NCI-H2196 (cell line): ENCODE results near the gene PRDM12.

Source experiments
- DNase-seq: peaks from one replicate; lab custom pipeline; 2025; ENCODE audit not compliant: unreplicated experiment; lab: John Stamatoyannopoulos, UW

The PRDM12 gene

DNA sequence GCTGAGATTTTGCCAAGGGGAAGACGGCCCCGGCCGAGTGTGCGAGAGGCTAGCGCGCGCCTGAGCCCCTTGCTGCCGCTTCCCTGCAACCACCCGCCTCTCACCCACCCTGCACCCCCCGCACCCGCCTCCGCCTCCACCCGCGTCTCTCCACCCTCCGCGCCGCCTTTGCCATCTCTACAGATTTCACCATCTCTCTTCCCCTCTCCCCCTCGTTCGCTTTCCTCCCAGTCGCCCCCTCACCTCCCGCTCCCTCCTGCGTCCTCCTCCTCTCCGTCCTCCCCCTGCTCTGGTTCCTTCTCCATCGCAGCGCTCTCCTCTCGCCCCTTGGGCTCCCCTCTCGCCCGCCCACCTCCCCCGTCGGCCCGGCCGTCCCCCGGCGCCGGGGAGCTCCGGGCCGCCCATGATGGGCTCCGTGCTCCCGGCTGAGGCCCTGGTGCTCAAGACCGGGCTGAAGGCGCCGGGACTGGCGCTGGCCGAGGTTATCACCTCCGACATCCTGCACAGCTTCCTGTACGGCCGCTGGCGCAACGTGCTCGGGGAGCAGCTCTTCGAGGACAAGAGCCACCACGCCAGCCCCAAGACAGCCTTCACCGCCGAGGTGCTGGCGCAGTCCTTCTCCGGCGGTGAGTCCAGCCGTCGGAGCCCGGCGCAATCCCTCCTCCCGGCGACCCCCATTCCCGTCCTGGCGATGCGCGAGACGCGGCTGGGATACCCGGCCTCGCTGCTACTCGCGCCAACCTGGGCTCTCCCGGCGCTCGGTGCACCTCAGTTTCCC, at the start of gene PRDM12:
TSS of gene PRDM12 (plus strand) at position 344 of the 778 bp plus-strand sequence. CDS start at position 404, 60 bp downstream.
- no peak for DNase-seq

DNA sequence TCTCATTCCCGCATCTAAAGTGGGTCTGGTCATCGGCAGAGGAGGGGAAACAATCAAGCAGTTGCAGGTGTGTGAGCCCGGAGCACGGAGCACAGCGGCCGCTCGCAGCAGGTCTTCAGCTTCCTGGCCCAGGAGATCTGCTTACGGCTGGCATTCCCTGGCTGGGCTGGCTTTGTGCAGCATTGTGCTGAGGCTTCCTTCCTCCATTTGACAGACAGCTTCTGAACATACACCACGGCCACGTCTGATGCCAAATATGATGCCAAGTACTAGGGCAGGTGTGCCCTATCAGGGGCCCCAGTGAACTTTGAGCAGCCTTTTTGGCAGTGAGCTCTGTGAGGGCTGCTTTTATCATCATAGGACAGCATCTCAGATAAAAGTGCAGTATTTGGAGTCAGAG, 47.9 kb upstream of the PRDM12 start:
- no peak for DNase-seq

DNA sequence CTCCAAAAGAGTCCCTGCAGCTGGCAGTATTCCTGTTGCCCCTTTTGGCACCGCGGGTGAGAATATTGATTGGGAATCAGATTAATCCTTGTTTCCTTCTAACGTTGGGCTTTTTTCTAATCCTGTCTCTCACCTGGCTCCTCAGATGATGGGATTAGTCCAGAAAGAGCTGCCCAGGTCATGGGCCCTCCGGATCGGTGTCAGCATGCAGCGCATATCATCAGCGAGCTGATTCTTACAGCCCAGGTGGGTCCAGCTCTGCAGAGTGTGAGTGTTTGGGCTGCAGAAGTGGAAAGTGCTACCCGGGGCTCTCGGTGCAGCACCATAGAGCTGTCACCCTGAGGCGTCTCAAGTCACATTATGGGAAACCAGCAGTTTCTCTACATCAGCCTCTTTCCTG, 40.9 kb upstream of the PRDM12 start:
- DNase-seq, result no peak

DNA sequence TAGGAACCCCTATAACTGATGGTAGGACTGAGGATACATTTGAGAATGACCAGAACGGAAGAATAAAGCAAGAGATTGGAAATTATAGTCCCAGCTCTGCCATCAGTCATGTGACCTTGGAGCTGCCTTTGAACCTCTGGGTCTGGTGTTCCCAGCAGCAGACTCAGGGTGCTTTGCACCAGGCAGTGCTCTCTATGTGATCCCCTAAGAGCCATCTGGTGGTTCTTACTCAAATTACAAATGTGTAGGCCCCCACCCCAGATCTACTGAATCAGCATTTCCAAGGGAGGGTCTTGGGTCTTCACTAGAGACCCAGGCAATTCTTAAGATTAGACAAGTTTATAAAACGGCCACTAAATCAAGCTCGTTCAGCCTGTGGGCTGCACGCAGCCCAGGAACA, 40.2 kb upstream of the PRDM12 start:
- DNase-seq, result no peak

DNA sequence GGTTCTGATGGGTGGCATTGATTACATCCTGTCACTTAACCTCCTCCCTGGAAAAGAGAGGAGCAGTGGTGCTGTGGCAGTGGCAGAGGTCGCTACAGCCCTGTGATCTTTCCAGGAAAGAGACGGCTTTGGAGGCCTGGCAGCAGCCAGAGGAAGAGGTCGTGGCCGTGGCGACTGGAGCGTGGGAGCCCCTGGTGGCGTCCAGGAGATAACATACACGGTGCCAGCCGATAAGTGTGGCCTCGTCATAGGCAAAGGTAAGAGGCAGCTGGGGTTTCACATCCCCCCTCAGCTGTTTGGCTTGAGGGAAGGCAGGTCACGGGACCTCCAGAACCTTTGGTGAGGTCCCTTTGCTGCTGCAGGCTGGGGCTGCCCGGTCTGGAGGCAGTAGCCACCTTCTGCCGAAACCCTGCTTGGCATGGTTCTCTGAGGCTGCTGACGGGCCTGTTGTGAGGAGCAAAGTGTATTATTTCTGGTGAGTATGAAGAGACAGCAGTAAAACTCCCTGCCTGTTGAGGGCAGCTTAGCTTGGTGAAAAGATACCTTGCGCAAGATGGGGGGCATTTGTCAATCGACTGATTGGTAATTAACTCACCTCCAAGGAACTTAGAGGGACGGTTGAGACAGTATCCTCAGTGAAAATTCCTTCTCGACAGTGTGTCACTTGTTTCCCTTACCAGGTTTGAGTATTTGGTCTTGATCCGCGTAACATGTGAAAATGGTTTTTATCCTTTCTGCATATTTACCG, 38.0 kb upstream of the PRDM12 start:
- no peak for DNase-seq

DNA sequence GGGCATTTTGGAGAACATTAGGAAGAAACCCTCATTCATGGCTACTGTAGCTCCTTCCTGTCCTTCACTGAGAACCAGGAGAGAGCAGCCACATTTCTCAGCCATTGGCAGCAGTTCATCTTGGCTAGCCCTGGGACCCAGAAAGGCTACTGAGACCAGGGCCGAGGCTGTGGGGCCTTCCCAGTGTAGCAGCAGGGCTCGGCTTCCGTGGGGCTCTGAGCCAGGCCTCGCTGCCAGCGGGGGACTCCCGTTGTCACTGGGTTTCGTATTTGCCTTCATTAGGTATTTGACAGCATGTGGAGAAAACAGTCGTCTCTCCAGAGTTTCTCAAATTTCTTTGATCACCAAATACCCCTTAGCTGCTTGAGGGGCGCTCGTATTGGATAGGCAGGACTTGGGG, 37.3 kb upstream of the PRDM12 start:
- DNase-seq, result no peak

DNA sequence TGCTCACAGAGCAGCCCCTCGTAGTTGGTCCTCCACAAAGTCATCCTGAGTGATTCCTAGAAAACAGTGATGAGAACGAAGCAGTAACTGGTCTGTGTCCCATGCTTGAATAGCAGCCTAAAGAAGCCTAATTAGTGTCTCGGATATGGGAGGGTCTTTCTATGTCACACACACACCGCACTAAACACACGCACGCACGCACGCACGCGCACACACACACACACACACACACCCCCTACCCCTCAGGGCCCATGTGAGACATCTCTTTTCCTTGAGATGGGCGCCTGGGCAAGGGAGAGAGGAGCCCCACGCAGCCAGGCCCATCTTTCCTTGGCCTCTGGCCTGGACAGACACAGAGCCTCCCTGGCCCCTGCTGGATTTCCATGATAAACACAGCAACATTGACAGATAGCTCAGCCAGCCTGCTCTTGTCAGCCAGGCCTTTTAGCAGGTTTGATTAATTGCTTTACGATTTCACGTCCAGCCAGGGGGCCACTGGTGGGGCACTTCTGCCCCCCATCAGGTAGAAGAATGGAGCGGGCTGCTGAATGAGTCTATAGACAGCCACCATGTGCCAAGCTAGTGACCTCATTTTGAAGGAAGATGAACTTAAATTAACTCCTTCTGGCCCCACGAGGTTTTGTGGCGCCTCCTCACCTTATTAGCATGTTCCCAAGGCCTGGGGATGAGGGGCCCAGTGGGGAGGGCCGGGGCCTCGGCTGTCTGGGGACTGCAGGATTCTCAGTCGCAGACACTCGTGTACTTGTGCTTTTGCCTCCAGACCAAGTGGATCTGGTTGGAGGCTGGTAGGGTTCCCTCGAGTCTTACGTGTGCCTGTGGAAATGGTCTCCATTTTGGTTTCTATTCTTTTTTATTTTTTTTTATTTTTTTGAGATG, 36.2 kb upstream of the PRDM12 start:
- DNase-seq, result no peak

DNA sequence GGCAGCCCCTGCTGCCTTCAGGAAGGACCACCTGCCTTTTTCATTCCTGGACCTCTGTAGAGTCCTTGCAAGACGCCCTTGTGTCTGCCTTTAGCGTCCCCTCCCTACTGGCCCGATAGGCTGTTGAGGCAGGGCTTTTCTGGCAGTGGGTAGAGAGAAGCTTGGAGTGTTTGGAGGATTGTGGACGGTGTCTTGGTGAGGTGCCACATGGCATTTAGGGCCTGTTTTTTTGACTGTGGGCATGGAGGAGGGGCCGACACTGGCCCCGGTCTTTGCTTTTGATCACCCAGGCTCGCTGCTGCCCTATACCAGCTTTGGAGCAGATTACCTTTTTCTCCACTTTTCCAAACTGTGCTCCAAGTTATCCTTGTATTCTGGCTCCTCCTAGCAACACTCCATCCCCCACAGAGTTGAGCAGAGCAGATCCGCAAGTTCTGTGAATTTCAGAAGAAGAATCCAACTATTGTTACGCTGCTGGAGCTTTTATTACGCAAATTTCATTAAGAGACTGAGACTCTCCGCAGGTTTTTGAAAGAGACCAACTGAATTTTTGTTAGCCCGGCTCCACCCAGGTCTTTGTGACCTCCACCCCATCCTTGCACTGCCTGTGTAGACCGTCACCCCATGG, 34.8 kb upstream of the PRDM12 start:
- DNase-seq, result no peak

DNA sequence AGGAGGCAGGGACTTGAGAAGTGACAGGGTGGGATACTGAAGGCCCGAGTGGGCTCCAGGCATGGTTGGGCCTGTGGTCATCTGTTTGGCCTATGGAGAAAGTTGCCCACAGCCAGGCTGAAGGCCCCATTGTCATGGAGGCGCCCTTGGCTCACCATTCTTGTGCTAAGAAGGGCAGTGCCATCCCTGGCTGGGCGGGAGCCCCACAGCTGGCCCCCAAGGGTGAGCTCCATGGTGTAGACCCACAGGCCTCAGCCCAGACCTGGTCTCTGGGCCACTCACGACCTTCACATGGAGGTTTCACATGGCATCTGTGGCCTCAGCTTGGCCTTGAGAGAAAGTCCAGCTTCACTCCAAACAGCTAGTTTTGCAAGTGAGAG, 34.3 kb upstream of the PRDM12 start:
- DNase-seq, result no peak

DNA sequence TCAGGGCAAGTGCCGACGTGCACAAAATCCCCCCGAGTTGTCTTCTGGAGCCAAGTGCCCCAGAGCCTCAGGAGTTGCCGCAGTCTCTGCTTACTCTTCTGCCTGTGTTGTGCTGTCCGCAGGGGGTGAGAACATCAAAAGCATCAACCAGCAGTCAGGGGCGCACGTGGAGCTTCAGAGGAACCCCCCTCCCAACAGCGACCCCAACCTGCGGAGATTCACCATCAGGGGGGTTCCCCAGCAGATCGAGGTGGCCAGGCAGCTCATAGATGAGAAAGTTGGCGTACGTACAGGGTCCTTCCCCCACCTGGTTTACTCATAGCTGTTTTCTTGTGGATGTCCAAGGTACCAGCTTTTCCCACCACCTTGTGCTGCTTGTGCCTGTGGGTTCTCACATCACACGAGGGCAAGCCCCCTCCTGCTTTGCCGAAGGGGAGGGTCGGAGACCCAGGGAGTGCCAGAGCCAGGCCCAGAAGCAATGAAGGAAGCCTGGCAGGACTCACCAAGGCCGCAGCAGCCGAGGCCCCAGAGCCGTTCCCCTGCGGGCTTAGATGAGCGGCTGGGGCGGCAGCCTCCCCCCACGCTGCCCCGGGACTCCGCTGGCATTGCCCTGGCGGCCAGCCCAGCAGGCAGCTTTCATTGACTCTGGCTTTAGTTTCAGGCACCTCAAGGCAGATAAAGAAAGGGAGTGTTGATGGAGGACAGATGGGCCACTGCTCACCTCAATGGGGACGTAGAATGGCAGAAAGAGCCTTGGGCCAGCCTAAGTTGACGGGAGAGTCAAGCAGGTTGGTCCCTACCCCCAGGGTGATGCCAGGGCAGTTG, 33.7 kb upstream of the PRDM12 start:
- no peak for DNase-seq

DNA sequence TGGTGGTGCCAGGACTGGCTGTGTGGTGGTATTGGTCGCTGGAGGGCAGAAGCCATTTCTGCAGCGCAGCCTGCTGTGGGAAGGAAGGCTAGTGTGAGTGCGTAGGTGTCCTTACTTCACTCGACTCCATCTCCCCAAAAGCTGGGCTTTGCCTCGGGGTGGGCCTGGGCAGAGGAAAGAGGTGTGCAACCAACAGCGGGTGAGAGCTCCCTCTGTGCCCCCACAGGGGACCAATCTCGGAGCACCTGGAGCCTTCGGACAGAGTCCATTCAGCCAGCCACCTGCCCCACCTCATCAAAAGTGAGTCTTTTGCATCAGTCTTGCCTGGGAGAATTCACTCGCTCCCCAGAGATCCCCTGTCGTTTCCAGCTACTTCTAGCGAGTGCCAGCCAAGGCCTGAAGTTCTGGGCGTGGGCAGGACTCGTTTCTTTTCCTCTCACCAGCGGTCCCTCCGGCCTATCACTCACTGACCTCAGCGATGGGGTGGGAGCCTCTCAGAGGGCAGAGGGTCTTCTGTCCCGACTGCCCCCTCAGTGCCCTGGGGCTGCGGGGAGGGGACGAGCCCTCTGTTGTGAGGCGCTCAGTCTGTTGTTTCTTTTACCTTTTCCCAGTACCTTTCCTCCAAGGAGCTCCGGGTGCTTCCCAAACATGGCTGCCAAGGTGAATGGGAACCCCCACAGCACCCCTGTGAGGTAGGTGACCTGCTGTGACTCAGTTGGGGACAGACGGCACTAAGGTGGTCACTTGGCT, 32.9 kb upstream of the PRDM12 start:
- no peak for DNase-seq

DNA sequence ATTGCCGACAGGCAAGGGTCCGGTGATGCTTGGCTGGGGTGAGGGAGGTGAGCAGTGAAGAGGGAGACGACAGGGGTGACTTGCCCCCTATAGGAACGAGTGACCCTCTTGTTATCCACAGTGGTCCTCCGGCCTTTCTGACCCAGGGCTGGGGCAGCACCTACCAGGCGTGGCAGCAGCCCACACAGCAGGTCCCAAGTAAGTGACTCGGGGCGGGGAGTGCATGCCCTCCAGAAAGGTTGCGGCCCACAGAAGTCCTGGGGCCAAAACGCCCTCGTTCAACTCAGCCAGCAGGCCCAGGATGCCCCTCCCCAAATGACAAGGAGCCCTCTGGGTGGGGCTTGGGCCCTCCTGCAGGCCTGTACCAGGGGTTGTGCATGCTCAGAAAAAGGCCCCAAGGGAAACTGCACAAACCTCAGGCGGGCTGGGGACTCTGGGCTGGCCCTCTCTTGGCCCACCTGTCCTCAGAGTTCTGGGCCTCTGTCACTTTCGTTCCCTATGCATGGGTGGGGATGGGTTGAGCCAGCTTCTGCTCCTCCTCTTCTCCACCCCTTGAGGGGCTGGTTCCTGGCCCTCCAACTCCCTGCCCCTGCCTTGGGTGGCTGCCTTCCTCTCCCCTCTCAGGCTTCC, 32.2 kb upstream of the PRDM12 start:
- DNase-seq, result no peak

DNA sequence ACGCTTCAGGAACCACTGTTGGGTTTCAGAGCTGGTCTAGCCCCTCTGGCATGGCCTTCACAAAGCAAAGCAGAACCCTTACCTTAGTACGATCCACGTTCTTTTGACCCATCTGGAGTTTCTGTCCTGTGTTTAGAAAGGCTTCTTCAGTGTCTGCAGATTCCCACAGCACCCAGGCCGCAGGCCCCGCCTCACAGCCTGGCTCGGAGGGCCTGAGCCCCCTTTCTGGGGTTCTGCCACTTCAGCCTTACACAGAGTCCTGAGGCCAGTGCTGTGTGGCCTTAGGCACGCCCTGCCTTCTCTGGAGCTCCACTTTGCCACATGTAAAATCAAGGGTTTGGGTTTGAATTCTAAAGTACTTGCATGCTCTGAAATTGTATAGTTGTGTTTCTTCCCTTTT, 31.6 kb upstream of the PRDM12 start:
- no peak for DNase-seq

DNA sequence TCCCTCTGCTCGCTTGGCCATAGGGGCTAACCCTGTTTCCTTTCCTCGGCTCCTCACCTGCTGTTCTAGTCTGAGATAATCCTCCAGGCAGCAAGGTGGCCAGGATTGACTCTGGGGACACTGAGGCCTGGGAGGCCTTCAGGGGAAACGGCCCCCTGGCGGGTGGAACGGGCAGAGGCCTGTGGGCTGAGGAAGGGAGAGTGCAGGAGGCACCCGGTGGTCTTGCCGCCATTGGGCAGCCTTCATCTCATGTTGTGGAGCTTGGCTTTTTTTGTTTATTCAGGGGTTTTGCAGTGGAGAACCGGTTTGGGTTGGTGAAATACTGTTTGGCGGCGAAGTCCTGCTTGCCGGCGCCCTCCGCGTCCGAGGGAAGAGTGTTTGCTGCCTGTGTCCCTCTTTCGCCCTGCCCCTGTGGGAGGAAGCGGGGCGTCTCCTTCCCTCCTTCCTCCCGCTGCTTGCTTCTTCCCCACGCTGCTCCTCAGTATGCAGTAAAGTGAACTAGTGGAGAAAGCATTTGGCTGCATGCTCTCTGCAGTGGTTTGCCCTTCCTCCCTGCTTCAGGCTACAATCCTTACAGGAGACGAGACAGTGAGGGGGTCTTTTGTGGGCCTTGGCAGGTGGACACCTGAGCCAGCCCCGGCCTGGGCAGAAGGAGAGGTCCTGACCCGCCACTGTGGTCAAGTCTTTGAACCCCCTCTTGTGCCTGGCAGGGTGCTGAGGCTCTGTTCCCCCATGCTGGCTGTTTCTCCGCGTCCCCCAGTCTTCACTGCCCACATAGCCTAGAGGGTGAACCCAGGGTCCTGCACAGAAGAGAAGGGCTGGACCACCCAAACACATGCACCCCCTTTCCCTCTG, 30.8 kb upstream of the PRDM12 start:
- no peak for DNase-seq

DNA sequence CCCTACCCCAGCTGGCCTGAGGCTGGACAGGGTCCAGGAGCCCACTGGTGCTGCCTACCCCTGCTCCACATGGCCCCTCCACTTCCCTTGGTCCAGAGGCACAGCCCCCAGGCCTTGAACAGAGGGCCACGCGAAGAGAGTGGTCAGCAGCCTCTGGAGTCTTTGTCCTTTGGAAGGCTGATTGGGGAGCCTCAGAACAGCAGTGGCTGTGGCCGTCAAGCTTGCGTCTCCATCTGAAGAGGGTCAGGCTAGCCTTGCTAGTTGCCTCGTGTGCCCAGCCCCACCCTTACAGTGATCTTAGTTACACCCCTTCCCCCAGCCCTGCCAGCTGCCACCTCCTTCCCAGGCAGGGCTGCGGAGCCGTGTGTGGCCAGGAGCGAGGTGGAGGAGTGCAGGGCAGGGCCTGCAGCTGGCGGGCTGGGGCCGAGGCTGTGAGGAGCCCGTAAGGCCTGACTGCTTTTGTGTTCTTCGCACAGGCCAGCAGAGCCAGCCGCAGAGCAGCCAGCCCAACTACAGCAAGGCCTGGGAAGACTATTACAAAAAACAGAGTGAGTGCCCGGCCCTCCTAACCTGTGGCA, 30.1 kb upstream of the PRDM12 start:
- no peak for DNase-seq

DNA sequence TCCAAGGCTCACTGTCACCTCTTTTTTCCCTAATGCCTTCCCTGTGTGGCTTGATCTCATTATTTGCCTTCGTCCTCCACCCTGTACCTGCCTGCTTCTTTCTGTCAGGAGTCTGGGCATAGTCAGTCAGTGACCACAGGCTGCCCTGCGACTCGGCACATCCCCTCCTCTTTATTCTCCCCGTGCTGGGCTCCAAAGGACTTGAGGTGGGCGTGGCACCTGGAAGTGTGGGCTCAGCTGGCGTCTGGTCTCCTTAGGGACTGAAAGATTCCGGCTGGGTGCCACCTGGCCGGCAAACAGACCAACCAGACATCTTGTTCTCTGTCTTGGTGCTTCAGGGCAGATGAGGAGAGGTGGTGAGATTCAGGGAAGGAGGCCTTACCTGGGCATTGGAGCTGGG, 29.6 kb upstream of the PRDM12 start:
- no peak for DNase-seq

DNA sequence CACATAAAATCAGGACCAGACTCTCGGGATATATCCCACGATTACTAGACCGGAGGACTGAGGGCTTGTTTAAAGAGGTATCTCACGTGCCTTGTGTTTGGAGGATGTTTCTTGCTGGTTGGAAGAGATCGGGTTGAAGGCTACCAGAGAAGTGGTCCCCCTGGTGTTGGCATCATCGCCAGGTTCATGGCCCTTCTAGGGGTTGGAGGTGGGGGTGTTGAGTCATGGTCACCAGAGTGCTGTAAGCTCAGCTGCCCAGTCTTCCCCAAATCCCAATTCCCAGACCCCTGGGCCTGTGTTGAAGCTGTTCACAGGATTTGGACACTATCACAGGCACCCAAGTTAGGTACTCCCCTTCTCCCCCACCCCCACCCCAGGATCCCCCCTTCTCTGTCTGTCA, 29.1 kb upstream of the PRDM12 start:
- no peak for DNase-seq
